HG03175 (cell line): ENCODE results near the gene DUOXA2.
"Not testable (repeated sequence)": the region's sequence is repeated elsewhere in the genome, so short reads cannot be mapped to it uniquely, and the experiment has no call there.

Experiments
- ATAC-seq: cut with Tn5 transposase; IDR thresholded peaks from one replicate; pipeline ENCODE4 v1.9.1; 2021; ENCODE audit warnings: mild to moderate bottlenecking, moderate library complexity; ENCODE audit not compliant: unreplicated experiment

Gene DUOXA2

DNA sequence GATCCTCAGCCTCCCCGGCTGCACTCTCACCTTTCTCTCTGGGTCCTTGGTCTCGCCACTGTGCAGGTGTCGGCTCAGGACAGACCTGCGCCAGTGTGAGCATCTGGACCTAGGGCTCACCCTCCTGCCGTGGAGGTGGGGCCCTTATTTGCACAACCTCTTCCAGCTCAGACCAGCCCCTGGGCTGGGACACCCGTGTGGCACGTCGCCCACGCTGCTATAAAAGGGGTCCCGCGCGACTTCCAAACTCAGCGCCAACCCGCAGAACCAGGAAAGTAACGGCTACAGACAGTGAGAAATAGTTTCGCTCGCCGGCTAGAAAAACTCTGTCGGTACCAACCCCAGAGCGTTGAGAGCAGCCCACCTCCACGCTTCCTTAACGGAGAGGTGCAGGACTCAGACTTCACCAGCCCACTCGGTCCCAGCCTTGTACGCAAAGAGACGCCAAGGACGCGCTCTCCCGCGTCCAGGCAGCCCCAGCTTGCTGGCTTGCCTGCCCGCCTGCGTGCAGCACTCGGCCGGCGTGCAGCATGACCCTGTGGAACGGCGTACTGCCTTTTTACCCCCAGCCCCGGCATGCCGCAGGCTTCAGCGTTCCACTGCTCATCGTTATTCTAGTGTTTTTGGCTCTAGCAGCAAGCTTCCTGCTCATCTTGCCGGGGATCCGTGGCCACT lies at the start of gene DUOXA2, which contains the start of gene DUOX2:
TSS of gene DUOXA2 (plus strand) at position 251 of the 675 bp plus-strand sequence. CDS start at position 531, 280 bp downstream.
TSS of gene DUOX2 (minus strand) at position 97 of the 675 bp plus-strand sequence. CDS start 761 bp downstream, outside the sequence.
- no peak for ATAC-seq

DNA sequence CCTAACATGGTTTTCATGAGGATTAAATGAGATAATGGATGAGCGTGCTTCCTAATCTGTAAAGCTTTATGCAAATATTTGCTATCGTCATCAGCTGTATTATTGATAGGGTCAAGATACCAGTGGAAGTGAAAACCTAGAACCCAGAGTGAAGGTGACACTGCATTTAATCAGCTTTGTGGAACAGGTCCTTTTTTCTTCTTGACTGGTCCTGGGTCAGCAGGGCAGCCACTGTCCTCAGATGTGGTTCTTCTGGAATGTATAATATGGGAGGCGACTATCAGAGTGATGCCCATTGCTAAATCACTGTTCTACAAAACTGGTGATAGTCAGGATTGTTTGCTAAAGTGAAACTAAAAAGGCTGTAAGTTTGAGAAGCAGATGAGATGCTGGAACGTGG lies 49.7 kb upstream of the DUOXA2 start:
- no peak for ATAC-seq

- ATAC-seq: not testable (repeated sequence)
Measured at GRCh38 chr15:45069942-45070360, 44.2 kb upstream of the DUOXA2 start.

DNA sequence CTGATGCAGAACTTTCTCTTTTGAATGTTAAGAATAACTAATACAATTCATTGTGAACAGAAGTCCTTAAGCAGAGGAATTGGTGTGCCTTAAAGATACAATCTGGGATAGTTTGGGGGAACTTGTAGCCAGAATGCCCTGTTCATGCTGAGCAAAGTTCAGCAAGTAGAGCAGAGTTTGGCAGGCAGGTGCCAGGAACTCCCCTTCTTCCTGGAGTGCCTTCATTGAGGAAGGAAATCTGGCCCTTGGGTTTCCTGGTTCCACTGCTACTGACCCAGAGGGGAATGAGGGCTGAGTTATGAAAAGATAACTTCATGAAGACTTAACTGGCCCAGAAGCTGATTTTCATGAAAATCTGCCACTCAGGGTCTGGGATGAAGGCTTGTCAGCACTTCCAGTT lies 40.5 kb upstream of the DUOXA2 start:
- ATAC-seq: not testable (repeated sequence)

DNA sequence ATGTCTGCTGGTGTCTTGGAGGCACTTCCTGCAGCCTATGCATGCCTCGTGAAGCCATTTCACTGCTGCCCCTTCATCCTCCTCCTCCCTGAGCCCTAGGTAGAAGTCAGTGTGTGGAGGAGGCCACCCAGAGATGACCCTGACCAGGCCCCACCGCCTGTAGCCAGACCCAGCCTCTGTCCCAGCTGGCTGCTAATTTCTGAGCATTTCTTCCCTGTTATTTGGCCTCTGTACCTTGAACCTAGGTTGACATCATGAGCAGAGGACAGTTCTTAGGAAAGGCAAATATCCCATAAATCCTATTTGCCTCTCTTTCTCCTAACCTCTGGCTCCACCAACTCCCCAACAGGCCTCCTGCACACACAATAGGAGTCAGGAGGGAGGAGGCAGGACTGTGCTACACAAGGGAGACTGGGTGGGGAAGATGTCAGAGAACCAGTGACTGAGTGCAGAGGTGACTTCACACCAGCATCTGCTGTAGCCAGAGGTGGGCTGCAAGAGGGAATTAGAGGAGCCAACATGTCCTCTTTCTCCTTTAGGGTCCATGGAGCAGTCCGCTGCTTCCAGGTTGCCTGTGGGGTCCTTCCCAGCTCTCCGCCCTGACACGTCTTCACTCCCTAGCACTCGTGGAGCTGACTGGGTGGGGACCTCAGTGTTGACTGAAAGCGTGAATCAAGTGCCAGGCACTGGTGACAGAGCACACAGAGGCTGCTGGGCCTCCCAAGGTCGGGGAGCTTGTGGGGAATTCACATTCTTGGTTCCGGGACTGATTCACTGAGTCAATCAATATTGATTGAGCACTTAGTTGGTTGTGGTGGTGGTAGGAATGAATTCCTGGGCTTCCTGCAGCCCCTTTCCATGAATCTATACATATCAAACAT lies 38.4 kb upstream of the DUOXA2 start:
- not testable (repeated sequence) for ATAC-seq

- ATAC-seq: not testable (repeated sequence)
Measured at GRCh38 chr15:45077391-45077790, 36.7 kb upstream of the DUOXA2 start.

- not testable (repeated sequence) for ATAC-seq
Measured at GRCh38 chr15:45079201-45079600, 34.9 kb upstream of the DUOXA2 start.

DNA sequence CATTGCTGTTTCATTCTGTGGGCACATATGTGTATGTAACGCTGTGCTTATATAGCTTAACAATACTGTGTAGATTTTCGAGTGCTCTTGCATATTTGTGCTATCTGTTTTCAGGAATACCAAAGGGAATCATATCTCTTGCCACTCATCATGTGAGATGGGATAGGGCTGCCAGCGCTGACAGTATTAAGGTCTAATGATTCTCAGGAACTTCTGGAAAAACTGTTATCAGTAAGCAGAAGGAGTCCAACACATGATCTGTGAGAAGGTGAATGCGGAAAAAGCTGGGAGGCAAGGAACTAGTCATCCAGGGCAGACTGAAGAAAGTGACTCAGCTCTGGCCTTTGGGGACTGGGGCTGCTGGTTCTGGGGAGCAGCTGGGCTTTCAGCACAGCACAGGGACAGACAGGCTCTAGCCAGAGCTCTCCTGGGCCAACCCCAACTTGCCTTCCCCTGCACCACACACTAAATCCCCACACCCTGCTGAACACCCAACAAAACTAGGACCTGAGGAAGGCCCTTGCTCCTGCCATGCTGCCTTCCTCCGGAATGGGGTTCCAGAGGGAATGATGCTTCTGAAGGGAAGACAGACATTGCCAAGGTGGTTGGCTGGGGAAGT lies 34.4 kb upstream of the DUOXA2 start:
- ATAC-seq: not testable (repeated sequence)

DNA sequence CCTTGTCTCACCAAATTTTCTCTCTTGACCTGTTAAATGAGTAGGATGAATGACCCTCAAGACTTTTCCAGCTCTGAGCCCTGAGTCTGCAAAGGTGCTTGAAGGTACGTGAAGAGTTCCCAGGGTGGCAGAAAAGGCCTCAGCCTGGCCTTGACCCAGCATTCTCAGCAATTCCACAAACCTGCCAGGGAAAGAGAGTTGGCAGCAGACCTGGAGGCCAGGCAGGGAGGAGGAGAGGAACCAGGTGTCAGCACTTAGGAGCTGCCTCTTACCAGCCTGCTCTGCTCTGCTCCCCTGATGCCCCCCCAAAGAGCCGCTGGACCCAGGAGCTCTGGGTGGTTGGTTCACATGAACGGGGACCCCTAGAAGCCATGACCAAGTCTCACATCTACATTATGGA lies 33.5 kb upstream of the DUOXA2 start:
- ATAC-seq: not testable (repeated sequence)

GRCh38 chr15:45082412-45082811 lies 31.7 kb upstream of the DUOXA2 start:
- ATAC-seq: not testable (repeated sequence)

DNA sequence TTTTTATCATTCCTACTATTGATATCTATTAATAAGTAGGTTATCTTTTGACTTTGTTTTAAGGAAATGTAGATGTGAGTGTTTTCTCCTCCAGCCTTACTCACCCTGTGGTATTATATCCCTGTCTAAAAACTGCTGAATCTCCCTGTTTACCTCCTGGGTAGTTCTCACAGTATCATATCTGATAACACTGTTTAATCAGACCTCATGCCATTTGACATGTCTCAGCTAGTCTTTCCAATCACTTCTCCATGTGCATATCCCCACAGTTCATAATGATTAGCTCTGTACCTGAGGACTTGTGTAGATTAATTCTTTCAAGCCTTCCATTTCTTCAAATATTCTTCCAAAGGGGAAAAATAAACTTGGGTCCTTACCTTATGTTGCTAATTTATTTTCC lies 30.9 kb upstream of the DUOXA2 start:
- ATAC-seq: no peak

- ATAC-seq: no peak
Measured at GRCh38 chr15:45084163-45084562, 30.0 kb upstream of the DUOXA2 start.

DNA sequence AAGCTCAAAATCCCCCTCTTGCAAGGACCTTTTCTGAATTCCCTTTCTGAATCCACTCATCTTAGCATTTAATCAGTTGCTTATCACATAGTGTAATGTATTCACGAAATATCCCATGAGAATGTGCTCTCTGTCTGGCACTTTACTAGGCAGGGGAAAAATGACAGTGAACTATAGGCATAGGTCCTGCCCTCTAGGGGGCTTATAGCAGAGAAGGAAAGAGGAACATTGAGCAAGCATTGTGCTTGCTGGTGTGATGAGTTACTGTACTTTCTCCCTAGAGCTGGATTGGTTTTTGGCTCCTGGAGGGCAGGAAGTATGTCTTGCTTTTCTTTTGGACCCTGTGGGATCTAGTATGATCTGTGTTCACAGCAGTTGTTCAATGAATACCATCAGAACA lies 26.6 kb upstream of the DUOXA2 start:
- no peak for ATAC-seq

GRCh38 chr15:45088801-45089711 lies 25.1 kb upstream of the DUOXA2 start:
- ATAC-seq: no peak

DNA sequence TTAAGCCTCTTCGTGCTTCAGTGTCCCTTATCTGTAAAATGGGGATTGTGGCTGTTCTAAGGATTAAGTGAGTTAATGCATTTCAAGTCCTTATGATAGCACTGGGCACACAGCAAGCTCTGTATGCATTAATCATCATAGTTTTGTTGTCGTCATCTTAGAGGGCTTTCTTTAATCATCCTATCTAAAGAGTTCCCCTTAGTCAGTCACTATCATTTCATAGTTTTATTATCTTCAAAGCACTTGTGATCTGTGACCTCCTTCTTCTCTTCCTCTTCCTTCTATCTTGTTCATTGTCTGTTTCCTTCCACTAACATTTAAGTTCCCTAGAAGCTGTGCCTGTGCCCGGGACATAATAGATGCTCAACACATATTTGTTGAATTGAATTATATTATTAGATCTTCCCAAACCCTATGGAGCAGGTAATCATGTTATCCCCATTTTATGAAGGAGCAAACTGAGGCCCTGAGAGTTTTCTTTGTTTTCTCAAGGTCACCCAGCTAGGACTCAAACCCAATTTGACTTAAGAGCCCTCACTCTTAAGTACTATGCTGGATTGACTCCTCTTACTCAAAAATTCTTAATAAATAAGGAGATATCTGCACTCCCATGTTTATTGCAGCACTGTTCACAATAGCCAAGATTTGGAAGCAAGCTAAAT lies 24.3 kb upstream of the DUOXA2 start:
- no peak for ATAC-seq

DNA sequence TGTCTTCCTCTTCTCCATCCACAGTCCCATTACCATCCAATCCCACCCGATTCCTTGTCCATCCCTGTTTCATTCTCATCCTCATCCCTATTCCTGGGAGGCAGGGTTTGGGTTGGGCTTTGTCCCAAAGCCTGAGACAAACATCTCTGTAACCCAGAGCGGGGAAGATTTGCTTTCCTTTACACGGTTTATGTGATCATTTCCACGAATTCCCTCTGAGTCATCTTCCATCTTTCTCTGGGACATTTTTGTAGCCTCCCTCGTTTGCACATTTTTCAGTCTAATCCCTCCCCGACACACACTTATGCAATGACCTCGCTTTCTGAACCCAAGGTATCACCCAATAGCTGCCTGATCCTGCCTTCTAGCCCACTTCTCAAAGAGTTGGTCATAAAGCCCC lies 23.0 kb upstream of the DUOXA2 start:
- no peak for ATAC-seq

DNA sequence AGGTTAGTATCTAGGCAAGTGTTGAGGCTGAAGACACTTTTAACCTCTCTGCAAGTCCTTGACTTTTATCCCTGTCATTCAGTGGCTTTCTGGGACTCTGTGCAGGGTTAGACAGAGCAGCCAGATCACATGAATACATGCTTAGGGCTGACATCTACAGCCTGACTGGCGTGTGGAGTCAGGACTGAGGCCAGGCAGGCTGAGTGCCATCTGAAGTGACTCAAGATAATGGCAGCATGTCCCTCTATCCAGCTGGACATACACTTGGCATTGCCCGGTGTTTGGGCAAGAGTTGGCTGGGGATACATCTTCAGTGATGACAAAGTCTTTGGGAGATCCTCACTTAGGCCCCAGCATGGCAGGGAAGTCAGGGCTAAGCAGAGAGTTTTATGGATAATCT lies 22.6 kb upstream of the DUOXA2 start:
- ATAC-seq: no peak

- no peak for ATAC-seq
Measured at GRCh38 chr15:45093013-45093412, 21.1 kb upstream of the DUOXA2 start.

DNA sequence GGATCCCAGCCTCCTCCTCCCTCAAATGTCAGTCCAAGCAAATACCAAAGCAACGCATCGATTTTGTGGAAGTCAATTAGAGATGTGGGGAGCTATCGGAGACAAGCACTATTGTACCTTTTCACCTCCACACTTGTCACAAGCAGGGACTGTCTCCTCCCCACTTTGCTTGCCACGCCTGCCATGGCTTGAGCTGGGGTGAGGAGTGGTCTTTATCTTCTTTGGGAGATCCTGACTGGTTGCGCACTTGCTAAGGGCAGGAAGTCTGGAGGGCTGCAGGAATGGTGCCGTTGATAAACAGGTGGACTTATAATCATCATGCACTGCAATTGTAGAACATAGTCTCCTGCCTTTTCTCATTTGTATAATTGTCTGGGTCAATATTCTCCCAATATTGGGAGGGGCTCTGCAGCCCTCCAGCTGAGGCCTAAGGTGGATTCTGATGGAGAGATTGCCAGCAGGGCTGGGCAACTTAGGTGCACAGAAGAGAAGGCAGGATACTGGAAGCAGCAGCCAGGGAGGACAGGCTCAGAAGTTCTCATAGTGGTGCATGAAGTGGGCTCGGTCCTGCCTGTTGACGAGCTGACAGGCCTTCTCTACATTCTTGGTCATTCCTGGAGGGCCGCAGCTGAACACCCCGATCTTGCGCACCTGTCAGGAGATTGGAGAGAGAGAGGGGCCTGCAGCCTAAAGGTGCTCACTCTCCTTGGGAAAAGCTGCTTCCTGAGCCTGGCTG lies 20.3 kb upstream of the DUOXA2 start:
- ATAC-seq: no peak
